ENCODE data around the gene WDCP. TPM values are rescaled to one million over a fixed set of nuclear protein-coding genes. Genes with fewer than 3 reads are reported as not detected.
A peak's percentile ranks its signal among the peaks of the same experiment; 100 is the strongest.

The WDCP gene
- total and polyA plus RNA-seq, 7 donors, result 4.6 to 17.3 (median 7.1) TPM

DNA sequence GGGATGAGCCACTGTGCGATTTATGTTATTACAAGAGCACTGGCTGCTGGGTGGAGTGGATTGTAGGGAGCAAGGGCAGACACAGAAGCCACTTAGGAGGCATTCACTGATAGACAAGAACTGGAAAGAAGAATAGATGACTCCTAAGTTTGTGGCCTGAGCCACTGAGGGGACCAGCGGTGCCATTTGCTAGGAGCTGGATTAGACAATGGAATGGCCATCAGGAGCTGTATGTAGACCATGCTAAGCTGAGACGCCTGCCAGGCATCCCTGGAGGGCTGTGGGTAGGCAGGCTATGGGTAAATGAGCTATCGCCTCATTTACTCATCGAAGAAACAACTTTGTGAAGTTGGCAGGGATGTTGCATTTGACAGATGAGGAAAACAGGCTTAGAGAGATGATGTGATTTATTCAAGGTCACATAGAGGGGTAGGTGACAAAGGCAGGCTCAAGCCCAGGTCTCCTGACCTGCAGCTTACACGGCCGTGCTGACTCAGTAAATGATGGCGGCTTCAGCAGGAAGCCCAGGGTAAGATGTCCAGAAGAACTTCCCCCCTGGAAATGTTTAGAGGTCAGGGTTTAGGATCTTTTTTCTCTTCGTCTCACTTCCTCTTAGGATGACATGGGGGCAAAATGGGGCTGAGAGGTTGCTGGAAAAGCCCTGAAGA, 34.5 kb downstream of the WDCP start:
- ATAC-seq (no peak), DNase-seq (no peak)
- H3K36me3 ChIP-seq (ENCODE audit: insufficient read depth in 1 of 2, low read depth in 1 of 2), result no peaks in the 10 kb centered on the region
- H3K27me3 ChIP-seq (ENCODE audit: insufficient read depth in 3 of 3, low read length in 2 of 3), result peaks cover 0 to 22% (median 21%) of the 10 kb centered on the region in 3 donors
- no peaks in the 10 kb centered on the region for H3K9me3 ChIP-seq
- TF ChIP-seq, protein P1, sequence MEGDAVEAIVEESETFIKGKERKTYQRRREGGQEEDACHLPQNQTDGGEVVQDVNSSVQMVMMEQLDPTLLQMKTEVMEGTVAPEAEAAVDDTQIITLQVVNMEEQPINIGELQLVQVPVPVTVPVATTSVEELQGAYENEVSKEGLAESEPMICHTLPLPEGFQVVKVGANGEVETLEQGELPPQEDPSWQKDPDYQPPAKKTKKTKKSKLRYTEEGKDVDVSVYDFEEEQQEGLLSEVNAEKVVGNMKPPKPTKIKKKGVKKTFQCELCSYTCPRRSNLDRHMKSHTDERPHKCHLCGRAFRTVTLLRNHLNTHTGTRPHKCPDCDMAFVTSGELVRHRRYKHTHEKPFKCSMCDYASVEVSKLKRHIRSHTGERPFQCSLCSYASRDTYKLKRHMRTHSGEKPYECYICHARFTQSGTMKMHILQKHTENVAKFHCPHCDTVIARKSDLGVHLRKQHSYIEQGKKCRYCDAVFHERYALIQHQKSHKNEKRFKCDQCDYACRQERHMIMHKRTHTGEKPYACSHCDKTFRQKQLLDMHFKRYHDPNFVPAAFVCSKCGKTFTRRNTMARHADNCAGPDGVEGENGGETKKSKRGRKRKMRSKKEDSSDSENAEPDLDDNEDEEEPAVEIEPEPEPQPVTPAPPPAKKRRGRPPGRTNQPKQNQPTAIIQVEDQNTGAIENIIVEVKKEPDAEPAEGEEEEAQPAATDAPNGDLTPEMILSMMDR (IDR thresholded peaks at IDR 0.05), result no peak
- intact Hi-C loops (cut with DNase I), result no loop called here
- WGBS, 3 donors, result 69 to 83% (median 76%) methylated on average over 9 of the region's 9 CpGs
- no peak overlapping the region for H3K27ac ChIP-seq
- H3K4me1 ChIP-seq, result peaks cover 8% of the 10 kb centered on the region
- no peak overlapping the region for H3K4me3 ChIP-seq

- Histone ChIP-seq H3K9me3 (no peaks in the 10 kb centered on the region), H3K27ac (no peak overlapping the region), H3K4me1 (peaks cover 8% of the 10 kb centered on the region), H3K27me3 (ENCODE audit: insufficient read depth in 3 of 3, low read length in 2 of 3) (peaks cover 0 to 22% (median 21%) of the 10 kb centered on the region in 3 donors), H3K4me3 (no peak overlapping the region), H3K36me3 (ENCODE audit: insufficient read depth in 1 of 2, low read depth in 1 of 2) (no peaks in the 10 kb centered on the region)
- TF ChIP-seq, protein P1 (IDR thresholded peaks at IDR 0.05), result no peak
- no peak for ATAC-seq
- intact Hi-C loops (cut with DNase I), result no loop called here
- no peak for DNase-seq
- WGBS, 3 donors, result 72 to 82% (median 74%) methylated on average over 7 of the region's 7 CpGs
Measured at GRCh38 chr2:24011250-24012104, 35.7 kb downstream of the WDCP start.

DNA sequence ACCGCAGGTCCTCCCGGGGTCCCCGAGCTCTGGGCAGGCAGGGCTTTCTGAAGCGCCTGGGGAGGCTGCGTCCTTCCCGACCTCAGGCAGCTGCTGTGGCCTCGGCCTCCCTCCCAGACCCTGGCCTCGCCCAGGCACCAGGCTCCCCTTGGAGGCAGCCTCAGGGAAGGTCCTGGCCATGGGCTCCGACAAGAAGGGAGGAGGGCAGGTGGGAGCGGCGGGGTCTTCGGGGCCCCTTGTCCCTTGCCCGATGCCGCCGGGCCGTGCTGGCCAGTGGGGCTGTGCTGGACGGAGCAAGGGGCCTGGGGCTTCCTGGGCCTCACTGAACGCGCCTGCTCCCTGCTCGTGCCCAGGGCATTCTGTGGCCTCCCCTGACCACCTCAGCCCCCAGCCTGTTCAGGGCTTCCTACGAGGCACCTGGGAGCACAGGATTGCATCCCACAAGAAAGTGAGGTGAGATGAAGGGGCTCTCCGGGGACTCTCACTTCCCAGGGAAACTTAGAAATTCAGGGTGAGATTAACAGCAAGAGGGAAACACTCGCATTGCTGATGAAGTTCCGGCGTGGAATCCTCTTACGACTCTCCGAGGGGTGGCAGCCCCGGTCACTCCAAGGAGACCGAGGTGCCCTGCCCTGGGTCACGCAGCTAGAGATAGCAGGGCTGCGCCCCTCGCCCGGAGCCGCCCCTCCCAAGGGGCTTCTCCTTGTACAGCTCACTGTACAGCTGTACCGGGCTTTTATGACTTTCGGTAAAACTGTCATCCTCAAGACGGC, 36.5 kb downstream of the WDCP start:
- intact Hi-C loops (cut with DNase I), result no loop called here
- H3K9me3 ChIP-seq, result no peaks in the 10 kb centered on the region
- peaks cover 0 to 22% (median 21%) of the 10 kb centered on the region in 3 donors for H3K27me3 ChIP-seq (ENCODE audit: insufficient read depth in 3 of 3, low read length in 2 of 3)
- 45 to 53% (median 52%) methylated on average over 32 to 37 of the region's 37 CpGs for WGBS, 3 donors
- ATAC-seq, result peak; percentile 28 to 54 (median 46)
- H3K4me1 ChIP-seq, result peaks cover 8% of the 10 kb centered on the region
- no peak for DNase-seq
- TF ChIP-seq, protein P1 (IDR thresholded peaks at IDR 0.05), result no peak
- no peaks in the 10 kb centered on the region for H3K36me3 ChIP-seq (ENCODE audit: insufficient read depth in 1 of 2, low read depth in 1 of 2)
- H3K27ac ChIP-seq, result no peak overlapping the region
- peak overlapping the region; percentile 59 for H3K4me3 ChIP-seq

- peak; percentile 41 to 64 (median 59) for ATAC-seq
- 2 to 3% (median 2%) methylated on average over 56 to 75 of the region's 75 CpGs for WGBS, 3 donors
- Histone ChIP-seq H3K4me1 (peaks cover 8% of the 10 kb centered on the region), H3K27ac (no peak within 1 kb of the TSS), H3K27me3 (ENCODE audit: insufficient read depth in 3 of 3, low read length in 2 of 3) (peaks cover 0 to 22% (median 21%) of the 10 kb centered on the region in 3 donors), H3K36me3 (ENCODE audit: insufficient read depth in 1 of 2, low read depth in 1 of 2) (no peaks in the 10 kb centered on the region), H3K9me3 (no peaks in the 10 kb centered on the region), H3K4me3 (peak within 1 kb of the TSS; percentile 59)
- DNase-seq, result no peak
- intact Hi-C loops (cut with DNase I), result no loop called here
- TF ChIP-seq, protein P1 (IDR thresholded peaks at IDR 0.05), result no peak
Measured at GRCh38 chr2:24009680-24010476, 37.3 kb downstream of the WDCP start, which contains the start of gene MFSD2B. TSS of gene MFSD2B (plus strand) at chr2:24010085. CDS start at chr2:24010097, 12 bp downstream.

Measured in psoas muscle (tissue), 8 donors.